Ascending aorta (tissue), 2 donors: ENCODE measurements around the gene C14orf132. TPM values are rescaled to one million over a fixed set of nuclear protein-coding genes. Genes with fewer than 3 reads are reported as not detected.

Experiments
- DNase-seq, 2 donors: peaks; one replicate each; pipeline ENCODE4 v3.0.0-alpha.2; 2019; ENCODE audit warnings: low spot score in 2 of 2
- H3K27ac ChIP-seq, 2 donors: fragments of 200-600 bp; sonication (generic); one replicate each; pipeline ENCODE4 v1.5.1; 2016 to 2017; ENCODE audit warnings: mild to moderate bottlenecking in 1 of 2
- H3K27me3 ChIP-seq: fragments of 200-600 bp; sonication (generic); one replicate; pipeline ENCODE4 v1.5.1; 2017
- H3K36me3 ChIP-seq, 2 donors: fragments of 200-600 bp; sonication (generic); one replicate each; pipeline ENCODE4 v1.5.1; 2016
- H3K4me1 ChIP-seq, 2 donors: fragments of 200-600 bp; sonication (generic); one replicate each; pipeline ENCODE4 v1.5.1; 2016 to 2017; ENCODE audit warnings: mild to moderate bottlenecking in 1 of 2
- H3K4me3 ChIP-seq, 2 donors: fragments of 200-600 bp; sonication (generic); one replicate each; pipeline ENCODE4 v1.5.1; 2016 to 2017; ENCODE audit warnings: mild to moderate bottlenecking in 1 of 2
- H3K9me3 ChIP-seq, 2 donors: fragments of 200-600 bp; sonication (generic); one replicate each; pipeline ENCODE4 v1.5.1; 2016
- intact Hi-C: fragments of 100-400 bp; cut with DNase I; formaldehyde crosslinking; loops from one replicate; pipeline ENCODE4 v1.15.1; 2023
- total RNA-seq: library from RNA; depleted of rRNA; stranded (reverse); fragments of >200 nt; gene quantifications from one replicate; pipeline ENCODE4 v1.1.0, GENCODE V29; 2016
- TF ChIP-seq, protein P1 (sequence below), 3 experiments: fragments of 200-600 bp in 2 of 3; fragments of 450-650 bp in 1 of 3; sonication (generic) in 2 of 3; IDR thresholded peaks; one replicate each; pipeline ENCODE4 v1.5.1; 2016 to 2019; ENCODE audit warnings: antibody characterized with exemption in 3 of 3, mild to moderate bottlenecking in 1 of 3, moderate library complexity in 1 of 3

Gene C14orf132
- total RNA-seq, 1 donor from 2014 or later: 23.9 TPM

DNA sequence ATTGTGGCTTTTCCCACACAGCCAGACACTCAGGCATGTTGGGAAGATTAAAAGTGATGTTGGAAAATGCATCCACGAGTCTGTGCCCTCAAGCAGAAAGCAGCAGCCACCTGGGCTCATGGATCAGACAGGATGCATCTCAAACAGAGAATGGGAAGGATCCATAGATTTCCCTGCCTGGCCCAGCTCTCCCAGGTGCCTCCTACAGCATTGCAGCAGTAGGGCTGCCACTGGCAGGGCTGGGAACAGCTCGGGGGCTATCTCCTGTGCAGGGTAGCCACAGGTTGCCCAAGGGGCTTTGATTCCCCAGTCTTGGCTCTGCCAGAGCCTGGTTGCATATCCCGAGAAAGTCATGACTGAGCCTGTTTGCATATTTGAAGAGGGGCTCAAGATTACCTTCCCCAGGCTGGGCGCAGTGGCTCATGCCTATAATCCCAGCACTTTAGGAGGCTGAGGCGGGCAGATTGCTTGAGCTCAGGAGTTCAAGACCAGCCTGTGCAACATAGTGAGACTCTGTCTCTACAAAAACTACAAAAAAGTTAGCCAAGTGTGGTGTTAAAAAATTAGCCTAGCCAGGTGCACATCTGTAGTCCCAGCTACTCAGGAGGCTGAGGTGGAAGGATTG lies 19.5 kb downstream of the C14orf132 start:
- DNase-seq: no peak
- H3K36me3 ChIP-seq: peaks cover 0 to 6% of the 10 kb centered on the region in 2 donors
- no peaks in the 10 kb centered on the region for H3K9me3 ChIP-seq
- TF ChIP-seq, protein P1, sequence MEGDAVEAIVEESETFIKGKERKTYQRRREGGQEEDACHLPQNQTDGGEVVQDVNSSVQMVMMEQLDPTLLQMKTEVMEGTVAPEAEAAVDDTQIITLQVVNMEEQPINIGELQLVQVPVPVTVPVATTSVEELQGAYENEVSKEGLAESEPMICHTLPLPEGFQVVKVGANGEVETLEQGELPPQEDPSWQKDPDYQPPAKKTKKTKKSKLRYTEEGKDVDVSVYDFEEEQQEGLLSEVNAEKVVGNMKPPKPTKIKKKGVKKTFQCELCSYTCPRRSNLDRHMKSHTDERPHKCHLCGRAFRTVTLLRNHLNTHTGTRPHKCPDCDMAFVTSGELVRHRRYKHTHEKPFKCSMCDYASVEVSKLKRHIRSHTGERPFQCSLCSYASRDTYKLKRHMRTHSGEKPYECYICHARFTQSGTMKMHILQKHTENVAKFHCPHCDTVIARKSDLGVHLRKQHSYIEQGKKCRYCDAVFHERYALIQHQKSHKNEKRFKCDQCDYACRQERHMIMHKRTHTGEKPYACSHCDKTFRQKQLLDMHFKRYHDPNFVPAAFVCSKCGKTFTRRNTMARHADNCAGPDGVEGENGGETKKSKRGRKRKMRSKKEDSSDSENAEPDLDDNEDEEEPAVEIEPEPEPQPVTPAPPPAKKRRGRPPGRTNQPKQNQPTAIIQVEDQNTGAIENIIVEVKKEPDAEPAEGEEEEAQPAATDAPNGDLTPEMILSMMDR (IDR thresholded peaks at IDR 0.05): no peak
- H3K4me1 ChIP-seq: peaks cover 3 to 8% of the 10 kb centered on the region in 2 donors
- intact Hi-C loops: no loop called here
- H3K27me3 ChIP-seq: no peaks in the 10 kb centered on the region
- H3K27ac ChIP-seq: no peak overlapping the region
- no peak overlapping the region for H3K4me3 ChIP-seq

DNA sequence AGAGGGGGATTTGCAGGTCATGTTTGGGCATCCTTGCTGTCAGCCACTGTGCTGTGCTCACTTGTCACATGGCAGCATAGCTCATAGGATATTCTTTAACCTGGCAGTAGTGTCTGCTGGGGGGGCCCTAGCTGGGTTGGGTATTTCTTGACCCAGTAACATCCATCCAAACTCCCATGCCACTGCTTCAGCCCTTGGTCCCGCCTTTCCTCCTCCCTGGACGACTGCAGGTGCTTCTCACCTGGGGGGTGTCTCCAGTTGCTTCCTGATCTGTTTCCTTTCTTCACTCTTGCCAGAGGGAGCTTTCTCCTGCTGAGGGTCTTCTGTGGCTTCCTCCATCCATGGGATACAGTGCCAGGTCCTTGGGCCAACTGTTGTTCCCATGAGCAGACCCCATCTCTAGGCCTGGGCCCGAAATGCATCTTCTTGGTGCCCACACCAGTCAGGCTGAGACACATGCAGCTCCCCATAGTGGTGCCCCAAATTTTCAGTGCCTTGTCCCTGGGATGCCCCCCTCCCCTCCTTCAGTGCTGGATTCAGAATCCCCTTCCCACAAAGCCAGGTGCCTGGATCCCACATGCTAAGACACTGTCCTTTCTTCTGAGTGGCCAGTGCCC lies 20.5 kb downstream of the C14orf132 start:
- Histone ChIP-seq H3K27ac (no peak overlapping the region), H3K4me1 (peaks cover 0 to 2% of the 10 kb centered on the region in 2 donors), H3K36me3 (peaks cover 0 to 6% of the 10 kb centered on the region in 2 donors), H3K27me3 (no peaks in the 10 kb centered on the region), H3K4me3 (no peak overlapping the region), H3K9me3 (no peaks in the 10 kb centered on the region)
- TF ChIP-seq, protein P1 (IDR thresholded peaks at IDR 0.05): no peak
- DNase-seq: peak in 1 of 2 donors; percentile 44
- intact Hi-C loops: no loop called here

DNA sequence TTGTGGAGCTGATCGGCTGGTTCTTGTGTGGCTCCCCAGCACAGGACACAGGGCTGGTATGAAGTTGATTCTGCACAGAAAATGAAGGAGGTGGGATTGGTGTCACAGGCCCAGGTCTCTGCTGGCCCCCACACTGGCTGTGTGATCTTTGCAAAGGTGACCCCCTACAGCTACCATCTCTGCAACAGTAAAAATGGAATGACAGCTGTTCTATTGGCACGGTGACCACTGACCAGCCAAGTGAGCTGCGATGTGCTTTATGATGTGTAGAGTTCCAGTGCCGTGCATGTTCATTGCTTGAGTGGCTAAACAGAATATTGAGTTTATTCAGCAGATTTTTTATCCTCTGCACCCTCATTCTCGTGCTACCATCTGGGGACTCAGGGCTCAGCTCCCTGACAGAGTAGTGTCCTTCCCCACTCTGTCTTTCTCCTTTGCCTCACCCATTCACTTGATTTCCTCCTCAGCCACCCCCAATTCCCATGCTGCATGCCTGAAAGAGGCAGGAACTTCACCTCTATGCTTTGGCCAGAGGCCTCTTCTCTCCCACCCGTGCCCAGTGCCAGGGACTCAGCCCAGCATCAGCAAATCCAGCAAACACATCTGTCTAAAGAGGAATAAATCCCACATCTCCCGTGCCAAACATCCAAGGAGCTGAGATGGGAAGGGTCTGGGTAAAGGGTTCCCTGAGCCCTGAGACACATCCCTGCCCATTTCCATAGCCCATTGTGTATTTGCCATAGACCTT lies 21.2 kb downstream of the C14orf132 start:
- H3K4me3 ChIP-seq: no peak overlapping the region
- TF ChIP-seq, protein P1 (IDR thresholded peaks at IDR 0.05): no peak
- H3K36me3 ChIP-seq: peaks cover 0 to 6% of the 10 kb centered on the region in 2 donors
- H3K27ac ChIP-seq: no peak overlapping the region
- no peaks in the 10 kb centered on the region for H3K4me1 ChIP-seq
- DNase-seq: peak in 1 of 2 donors; percentile 2
- H3K9me3 ChIP-seq: no peaks in the 10 kb centered on the region
- H3K27me3 ChIP-seq: no peaks in the 10 kb centered on the region
- intact Hi-C loops: no loop called here

DNA sequence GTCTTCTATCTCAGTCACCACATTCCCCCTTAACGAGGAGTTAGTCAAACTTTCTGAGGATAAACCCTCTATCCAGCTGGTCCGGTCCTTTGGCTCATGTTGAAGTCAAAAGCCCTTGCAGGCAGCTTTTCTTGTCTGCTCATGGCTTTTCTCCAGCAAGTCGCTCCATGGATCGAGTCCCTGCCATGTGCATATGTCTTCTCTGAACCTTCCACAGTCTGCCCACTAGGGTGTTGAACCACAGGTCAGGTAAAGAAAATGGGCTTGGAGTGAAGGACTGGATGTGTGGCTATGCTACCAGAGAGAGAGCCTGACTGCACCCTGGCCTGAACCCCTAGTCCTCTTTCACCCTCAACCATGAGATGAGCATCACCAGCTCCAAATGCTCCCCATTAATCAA lies 22.8 kb downstream of the C14orf132 start:
- TF ChIP-seq, protein P1 (IDR thresholded peaks at IDR 0.05): no peak
- peak in 1 of 2 donors; percentile 24 for DNase-seq
- intact Hi-C loops: no loop called here
- Histone ChIP-seq H3K27me3 (no peaks in the 10 kb centered on the region), H3K4me3 (no peak overlapping the region), H3K4me1 (peaks cover 0 to 5% of the 10 kb centered on the region in 2 donors), H3K9me3 (no peaks in the 10 kb centered on the region), H3K27ac (no peak overlapping the region), H3K36me3 (peaks cover 0 to 6% of the 10 kb centered on the region in 2 donors)

DNA sequence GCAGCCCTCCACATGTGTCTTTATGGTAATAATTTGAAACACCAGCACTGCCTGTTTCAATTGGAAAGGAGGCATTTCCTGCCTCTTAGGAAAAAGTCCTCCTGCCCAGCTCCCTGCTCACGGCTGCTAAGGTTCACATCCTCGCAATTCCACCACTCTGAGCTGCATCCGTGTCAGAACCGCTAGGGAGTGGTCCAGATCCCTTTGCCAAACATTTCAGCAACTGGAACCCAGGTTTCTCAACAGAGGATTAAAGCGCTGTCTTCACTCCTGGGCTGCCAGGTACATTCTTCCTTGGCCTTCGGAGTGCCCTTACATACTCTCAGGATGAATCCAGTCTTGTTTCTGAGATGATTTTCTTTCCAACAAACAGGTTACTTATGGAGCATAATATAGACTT lies 23.3 kb downstream of the C14orf132 start:
- Histone ChIP-seq H3K9me3 (no peaks in the 10 kb centered on the region), H3K4me1 (peaks cover 0 to 5% of the 10 kb centered on the region in 2 donors), H3K36me3 (peaks cover 0 to 6% of the 10 kb centered on the region in 2 donors), H3K27me3 (no peaks in the 10 kb centered on the region), H3K27ac (no peak overlapping the region), H3K4me3 (no peak overlapping the region)
- peak in 1 of 2 donors; percentile 7 for DNase-seq
- intact Hi-C loops: no loop called here
- TF ChIP-seq, protein P1 (IDR thresholded peaks at IDR 0.05): no peak
